B cell (primary cell): ENCODE measurements around the gene CASP12. TPM values are rescaled to one million over a fixed set of nuclear protein-coding genes. Genes with fewer than 3 reads are reported as not detected.

Source experiments
- ATAC-seq: fragments of 200-7000 bp; cut with Tn5 transposase; one replicate; pipeline ENCODE4 v1.10.0; 2021; ENCODE audit warnings: low read depth, mild to moderate bottlenecking, moderate number of reproducible peaks, moderate library complexity
- CTCF ChIA-PET: fragments of 350-600 bp; sonication (Branson Sonifier 250); formaldehyde crosslinking; loops from one replicate; lab custom pipeline; 2021; ENCODE audit warnings: antibody characterized with exemption, inconsistent platforms; lab: Charles Lee
- POLR2A ChIA-PET: fragments of 350-600 bp; sonication (Branson Sonifier 250); formaldehyde crosslinking; loops from one replicate; lab custom pipeline; 2021; ENCODE audit warnings: antibody characterized with exemption; lab: Charles Lee
- DNase-seq: peaks from one replicate; pipeline ENCODE4 v3.0.0; 2013
- H2AFZ ChIP-seq: 2 replicates; pipeline ENCODE4 v1.6.1; 2012; ENCODE audit warnings: mild to moderate bottlenecking, low read depth, low read length; ENCODE audit not compliant: insufficient read depth, poor library complexity, severe bottlenecking
- H3K27ac ChIP-seq, 2 donors: 1 replicate in 1 of 2; 2 replicates in 1 of 2; pipeline ENCODE4 v1.5.1; 2012 to 2013; ENCODE audit warnings: low read length in 2 of 2, mild to moderate bottlenecking in 2 of 2, moderate library complexity in 1 of 2
- H3K27me3 ChIP-seq, 4 experiments: fragments of 200-600 bp in 1 of 4; sonication (generic) in 1 of 4; replicated peaks in 1 of 4; 1 replicate in 2 of 4; 2 replicates in 2 of 4; pipeline versions ENCODE4 v1.6.1 to v1.7.0; 2013 to 2016; ENCODE audit warnings: low read length in 3 of 4, mild to moderate bottlenecking in 2 of 4, mixed read lengths in 1 of 4, moderate library complexity in 1 of 4; ENCODE audit not compliant: insufficient read depth in 4 of 4, control insufficient read depth in 3 of 4; ENCODE audit errors: control extremely low read depth in 1 of 4
- H3K36me3 ChIP-seq, 2 experiments: replicated peaks in 1 of 2; 1 replicate in 1 of 2; 2 replicates in 1 of 2; pipeline versions ENCODE4 v1.6.1 to v1.7.1; 2013; ENCODE audit warnings: low read length in 1 of 2; ENCODE audit not compliant: insufficient read depth in 2 of 2, control insufficient read depth in 1 of 2; ENCODE audit errors: control extremely low read depth in 1 of 2, extremely low read depth in 1 of 2
- H3K4me1 ChIP-seq, 2 donors: fragments of 200-600 bp in 1 of 2; sonication (generic) in 1 of 2; 1 replicate in 1 of 2; 2 replicates in 1 of 2; pipeline versions ENCODE4 v1.5.1 to v1.6.1; 2013 to 2017; ENCODE audit warnings: low read length in 2 of 2; ENCODE audit not compliant: control insufficient read depth in 2 of 2, insufficient read depth in 2 of 2
- H3K4me2 ChIP-seq: replicated peaks from 2 replicates; pipeline ENCODE3; 2012; ENCODE audit warnings: mild to moderate bottlenecking, low read depth, low read length; ENCODE audit not compliant: poor library complexity, severe bottlenecking
- H3K4me3 ChIP-seq, 5 experiments: fragments of 200-600 bp in 1 of 5; sonication (generic) in 1 of 5; 1 replicate in 3 of 5; 2 replicates in 2 of 5; pipeline versions ENCODE4 v1.5.1 to v1.7.0; 2011 to 2016; ENCODE audit warnings: low read length in 4 of 5, mild to moderate bottlenecking in 4 of 5, low read depth in 2 of 5, control low read depth in 1 of 5, moderate library complexity in 1 of 5; ENCODE audit not compliant: insufficient read depth in 1 of 5; ENCODE audit errors: control extremely low read depth in 1 of 5, extremely low read depth in 1 of 5
- H3K79me2 ChIP-seq: fragments of 200-600 bp; sonication (generic); one replicate; pipeline ENCODE4 v1.6.0; 2016; ENCODE audit warnings: low read length; ENCODE audit not compliant: control insufficient read depth, insufficient read depth
- H3K9ac ChIP-seq: fragments of 200-600 bp; sonication (generic); 2 replicates; pipeline ENCODE4 v1.6.1; 2017; ENCODE audit warnings: mild to moderate bottlenecking, low read length, moderate library complexity
- H3K9me3 ChIP-seq, 3 donors: one replicate each; pipeline versions ENCODE4 v1.6.1 to v1.7.1; 2013; ENCODE audit warnings: low read length in 2 of 3; ENCODE audit not compliant: control insufficient read depth in 2 of 3, insufficient read depth in 1 of 3; ENCODE audit errors: control extremely low read depth in 1 of 3
- H4K20me1 ChIP-seq: 2 replicates; pipeline ENCODE4 v1.6.0; 2012; ENCODE audit warnings: mild to moderate bottlenecking, low read length; ENCODE audit not compliant: insufficient read depth, control insufficient read depth, poor library complexity, severe bottlenecking
- H3K27ac Mint-ChIP-seq: one replicate; pipeline ENCODE4 v1.8.0; 2021; ENCODE audit warnings: mixed read lengths
- H3K27me3 Mint-ChIP-seq: one replicate; pipeline ENCODE4 v1.8.0; 2021; ENCODE audit warnings: mixed read lengths
- H3K4me1 Mint-ChIP-seq: one replicate; pipeline ENCODE4 v1.8.0; 2021; ENCODE audit warnings: mixed read lengths
- H3K4me3 Mint-ChIP-seq: one replicate; pipeline ENCODE4 v1.8.0; 2021; ENCODE audit warnings: mixed read lengths
- H3K9me3 Mint-ChIP-seq: one replicate; pipeline ENCODE4 v1.8.0; 2022; ENCODE audit warnings: mixed read lengths; ENCODE audit not compliant: insufficient read depth
- EZH2 ChIP-seq: IDR thresholded peaks from 2 replicates; pipeline ENCODE4 v1.6.1; 2012; ENCODE audit warnings: borderline replicate concordance, low read depth, mild to moderate bottlenecking, moderate library complexity, low read length; ENCODE audit not compliant: insufficient read depth, poor library complexity, severe bottlenecking
- WGBS: methylation state at CpG from one replicate; pipeline ENCODE4 v1.1.5; 2013; ENCODE audit warnings: missing lambda C conversion rate; ENCODE audit not compliant: insufficient coverage; 5-methylcytosine and 5-hydroxymethylcytosine counted together
- intact Hi-C: fragments of 100-400 bp; cut with micrococcal nuclease; formaldehyde crosslinking; loops from one replicate; pipeline ENCODE4 v1.10.0; 2022
- polyA plus RNA-seq: library from polyadenylated mRNA; depleted of rRNA; stranded (reverse); fragments of >200 nt; gene quantifications from 2 replicates; pipeline ENCODE4 v1.2.3, GENCODE V29; 2012
- total RNA-seq, 2 donors: library from RNA; stranded (reverse); fragments of 120-200 nt in 1 of 2; gene quantifications; 1 replicate in 1 of 2; 2 replicates in 1 of 2; pipeline versions ENCODE4 v1.2.3 to v1.2.4, GENCODE V29; 2013 to 2022
- TF ChIP-seq, protein P1 (sequence below): fragments of 200-600 bp; IDR thresholded peaks from one replicate; pipeline ENCODE4 v1.8.0; 2022; ENCODE audit warnings: antibody characterized with exemption, mild to moderate bottlenecking

CASP12 gene
- total and polyA plus RNA-seq, 2 donors (not counting 1 experiment from before 2014, with no cell fraction given): 0.09 TPM; not detected in 1

DNA sequence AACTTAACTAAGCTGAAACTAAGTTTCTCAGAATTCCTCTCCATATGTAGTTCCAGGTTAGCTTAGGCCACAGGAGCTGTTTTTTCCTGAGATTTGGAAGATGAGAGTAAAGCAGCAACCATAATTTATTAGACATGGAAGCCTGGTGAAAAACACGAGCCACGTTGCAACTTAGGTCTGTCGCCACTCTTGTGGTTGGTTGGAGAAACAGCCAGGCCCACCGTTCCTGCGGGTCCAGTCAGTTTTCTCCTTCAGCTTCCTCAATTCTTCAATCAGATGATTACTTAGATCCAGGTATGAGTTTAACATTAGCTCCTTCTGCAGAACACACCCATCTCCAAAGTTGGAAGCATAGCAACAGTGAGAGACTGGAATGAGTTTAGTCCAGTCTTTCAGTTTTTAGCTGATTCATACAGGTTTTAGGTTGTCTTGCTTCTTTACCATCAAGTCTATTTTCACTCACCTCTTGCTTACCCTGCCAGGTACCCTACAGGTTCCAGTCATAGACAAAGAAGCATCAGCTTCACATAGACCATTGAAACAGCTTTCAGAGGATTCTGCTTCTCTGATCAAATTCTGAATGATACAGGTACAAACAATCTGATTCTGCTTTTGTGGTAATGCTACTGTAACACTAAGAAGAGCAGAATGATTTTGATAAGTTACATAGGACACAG is 18.6 kb downstream of the CASP12 start:
- Histone ChIP-seq H3K4me3 (no peak overlapping the region), H3K4me1 (peaks cover 34 to 36% of the 10 kb centered on the region in 2 donors), H3K27ac (no peak overlapping the region), H3K9ac (no peak overlapping the region), H3K9me3 (peaks cover 0 to 2% (median 0%) of the 10 kb centered on the region in 3 donors), H2AFZ (no peak overlapping the region), H3K4me2 (no peak overlapping the region), H3K79me2 (no peaks in the 10 kb centered on the region), H3K27me3 (no peaks in the 10 kb centered on the region), H4K20me1 (no peaks in the 10 kb centered on the region), H3K36me3 (no peaks in the 10 kb centered on the region)
- DNase-seq (no peak), ATAC-seq (no peak)
- ChIA-PET POLR2A (no interaction called here), CTCF (interaction anchor here (0.9 to 2.5 kb wide), 4 partner anchors 9 to 67 kb away, joined by 3 to 9 read pairs (median 6); no protein-coding TSS in a partner anchor)
- 100% methylated on average over 5 of the region's 5 CpGs for WGBS
- peaks cover 68% of the 10 kb centered on the region for H3K4me1 Mint-ChIP-seq
- TF ChIP-seq, protein P1, sequence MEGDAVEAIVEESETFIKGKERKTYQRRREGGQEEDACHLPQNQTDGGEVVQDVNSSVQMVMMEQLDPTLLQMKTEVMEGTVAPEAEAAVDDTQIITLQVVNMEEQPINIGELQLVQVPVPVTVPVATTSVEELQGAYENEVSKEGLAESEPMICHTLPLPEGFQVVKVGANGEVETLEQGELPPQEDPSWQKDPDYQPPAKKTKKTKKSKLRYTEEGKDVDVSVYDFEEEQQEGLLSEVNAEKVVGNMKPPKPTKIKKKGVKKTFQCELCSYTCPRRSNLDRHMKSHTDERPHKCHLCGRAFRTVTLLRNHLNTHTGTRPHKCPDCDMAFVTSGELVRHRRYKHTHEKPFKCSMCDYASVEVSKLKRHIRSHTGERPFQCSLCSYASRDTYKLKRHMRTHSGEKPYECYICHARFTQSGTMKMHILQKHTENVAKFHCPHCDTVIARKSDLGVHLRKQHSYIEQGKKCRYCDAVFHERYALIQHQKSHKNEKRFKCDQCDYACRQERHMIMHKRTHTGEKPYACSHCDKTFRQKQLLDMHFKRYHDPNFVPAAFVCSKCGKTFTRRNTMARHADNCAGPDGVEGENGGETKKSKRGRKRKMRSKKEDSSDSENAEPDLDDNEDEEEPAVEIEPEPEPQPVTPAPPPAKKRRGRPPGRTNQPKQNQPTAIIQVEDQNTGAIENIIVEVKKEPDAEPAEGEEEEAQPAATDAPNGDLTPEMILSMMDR: no peak
- TF ChIP-seq EZH2: no peak
- intact Hi-C loops: loop anchor here (5.0 kb wide), 2 partner anchors 37 to 38 kb away; no protein-coding TSS in a partner anchor
- H3K27me3 Mint-ChIP-seq: no peaks in the 10 kb centered on the region
- H3K9me3 Mint-ChIP-seq: no peaks in the 10 kb centered on the region
- H3K4me3 Mint-ChIP-seq: no peak overlapping the region
- peak overlapping the region; percentile 34 for H3K27ac Mint-ChIP-seq

DNA sequence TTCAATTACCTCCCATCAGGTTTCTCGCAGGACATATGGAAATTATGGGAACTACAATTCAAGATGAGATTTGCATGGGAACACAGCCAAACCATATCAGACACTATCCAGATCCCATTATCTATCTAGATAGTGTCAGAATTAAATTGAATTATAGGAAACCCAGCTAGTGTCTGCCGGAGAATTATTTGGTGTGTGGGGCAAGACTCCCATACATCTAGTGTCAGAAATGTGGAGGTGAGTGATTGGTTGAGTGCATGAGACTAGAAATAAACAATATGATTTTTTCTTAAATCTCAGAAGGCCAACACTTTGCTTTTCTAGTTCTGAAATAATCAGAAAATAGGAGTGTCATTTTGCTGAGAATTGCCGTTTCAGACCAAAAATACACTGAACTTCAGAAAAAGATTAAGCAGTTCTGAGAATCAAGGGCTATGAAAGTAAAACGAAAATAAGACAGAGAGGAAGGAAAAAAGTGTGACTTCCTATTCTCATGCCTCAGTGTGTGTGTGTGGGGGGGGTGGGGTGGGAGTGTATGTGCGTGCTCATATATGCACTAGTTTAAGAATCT is 21.3 kb downstream of the CASP12 start:
- peak; percentile 66 for DNase-seq

More for the DNA sequence above, 21.3 kb downstream of the CASP12 start:
- Mint-ChIP-seq H3K4me3 (peak overlapping the region; percentile 68), H3K27me3 (no peaks in the 10 kb centered on the region), H3K4me1 (peaks cover 61% of the 10 kb centered on the region), H3K9me3 (no peaks in the 10 kb centered on the region), H3K27ac (peak overlapping the region; percentile 82)
- Histone ChIP-seq H2AFZ (peak overlapping the region; percentile 61), H3K27ac (peak overlapping the region; percentile 78 to 82), H3K9ac (peak overlapping the region; percentile 49), H3K4me2 (peak overlapping the region; percentile 69), H3K9me3 (peaks cover 0 to 2% (median 0%) of the 10 kb centered on the region in 3 donors), H3K4me1 (peaks cover 34 to 36% of the 10 kb centered on the region in 2 donors), H3K36me3 (no peaks in the 10 kb centered on the region), H3K27me3 (no peaks in the 10 kb centered on the region), H3K79me2 (no peaks in the 10 kb centered on the region), H3K4me3 (peak overlapping the region; percentile 9 to 64 (median 24)), H4K20me1 (no peaks in the 10 kb centered on the region)
- ChIA-PET CTCF (no interaction called here), POLR2A (no interaction called here)
- peak; percentile 77 for ATAC-seq
- intact Hi-C loops: loop anchor here (2.0 kb wide), 1 partner anchor 18 kb away; no protein-coding TSS in a partner anchor
- WGBS: no CpG with 5 or more reads among the region's 5 CpGs
- no peak for TF ChIP-seq EZH2
- TF ChIP-seq, protein P1: no peak
